ENCODE results near the gene MYO5B. TPM values are rescaled to one million over a fixed set of nuclear protein-coding genes. Genes with fewer than 3 reads are reported as not detected.

Gene MYO5B
- total and polyA plus RNA-seq, 8 donors: 6.2 to 25.3 (median 12.6) TPM

GRCh38 chr18:49955263-49955662 is 239.7 kb downstream of the MYO5B start:
- ATAC-seq: no peak
- FAIRE-seq: no peak

GRCh38 chr18:49953391-49953790 is 241.6 kb downstream of the MYO5B start:
- no peak for DNase-seq
- Histone ChIP-seq H3K4me1 (no peaks in the 10 kb centered on the region), H3K4me3 (no peak overlapping the region), H3K9me3 (no peaks in the 10 kb centered on the region), H3K27ac (no peak overlapping the region), H3K27me3 (no peaks in the 10 kb centered on the region), H3K36me3 (peaks cover 0 to 7% (median 0%) of the 10 kb centered on the region in 3 donors)
- ATAC-seq: no peak
- FAIRE-seq: no peak
- TF ChIP-seq, protein P1, sequence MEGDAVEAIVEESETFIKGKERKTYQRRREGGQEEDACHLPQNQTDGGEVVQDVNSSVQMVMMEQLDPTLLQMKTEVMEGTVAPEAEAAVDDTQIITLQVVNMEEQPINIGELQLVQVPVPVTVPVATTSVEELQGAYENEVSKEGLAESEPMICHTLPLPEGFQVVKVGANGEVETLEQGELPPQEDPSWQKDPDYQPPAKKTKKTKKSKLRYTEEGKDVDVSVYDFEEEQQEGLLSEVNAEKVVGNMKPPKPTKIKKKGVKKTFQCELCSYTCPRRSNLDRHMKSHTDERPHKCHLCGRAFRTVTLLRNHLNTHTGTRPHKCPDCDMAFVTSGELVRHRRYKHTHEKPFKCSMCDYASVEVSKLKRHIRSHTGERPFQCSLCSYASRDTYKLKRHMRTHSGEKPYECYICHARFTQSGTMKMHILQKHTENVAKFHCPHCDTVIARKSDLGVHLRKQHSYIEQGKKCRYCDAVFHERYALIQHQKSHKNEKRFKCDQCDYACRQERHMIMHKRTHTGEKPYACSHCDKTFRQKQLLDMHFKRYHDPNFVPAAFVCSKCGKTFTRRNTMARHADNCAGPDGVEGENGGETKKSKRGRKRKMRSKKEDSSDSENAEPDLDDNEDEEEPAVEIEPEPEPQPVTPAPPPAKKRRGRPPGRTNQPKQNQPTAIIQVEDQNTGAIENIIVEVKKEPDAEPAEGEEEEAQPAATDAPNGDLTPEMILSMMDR (IDR thresholded peaks at IDR 0.05): no peak
- intact Hi-C loops (cut with DNase I): no loop called here
- 93 to 100% methylated on average over 1 of the region's 1 CpG for WGBS, 2 donors

More at GRCh38 chr18:49955263-49955662, 239.7 kb downstream of the MYO5B start:
- H3K9me3 ChIP-seq: no peaks in the 10 kb centered on the region
- H3K4me3 ChIP-seq: no peak overlapping the region
- no peaks in the 10 kb centered on the region for H3K27me3 ChIP-seq
- intact Hi-C loops (cut with DNase I): no loop called here
- no peak for DNase-seq
- peaks cover 0 to 7% (median 0%) of the 10 kb centered on the region in 3 donors for H3K36me3 ChIP-seq
- TF ChIP-seq, protein P1 (IDR thresholded peaks at IDR 0.05): no peak
- WGBS, 2 donors: 89 to 90% methylated on average over 5 of the region's 5 CpGs
- H3K27ac ChIP-seq: no peak overlapping the region
- no peaks in the 10 kb centered on the region for H3K4me1 ChIP-seq

- TF ChIP-seq, protein P1 (IDR thresholded peaks at IDR 0.05): no peak
- H3K27ac ChIP-seq: no peak overlapping the region
- WGBS, 2 donors: 42 to 50% methylated on average over 2 of the region's 2 CpGs
- no peak for DNase-seq
- no peak overlapping the region for H3K4me3 ChIP-seq
- H3K27me3 ChIP-seq: no peaks in the 10 kb centered on the region
- no peaks in the 10 kb centered on the region for H3K9me3 ChIP-seq
- H3K36me3 ChIP-seq: peaks cover 0 to 7% (median 0%) of the 10 kb centered on the region in 3 donors
- no peak for ATAC-seq
- FAIRE-seq: no peak
- intact Hi-C loops (cut with DNase I): no loop called here
- H3K4me1 ChIP-seq: no peaks in the 10 kb centered on the region
Measured at GRCh38 chr18:49949951-49950395, 245.0 kb downstream of the MYO5B start.

GRCh38 chr18:49948975-49949374 is 246.0 kb downstream of the MYO5B start:
- H3K27me3 ChIP-seq: no peaks in the 10 kb centered on the region
- TF ChIP-seq, protein P1 (IDR thresholded peaks at IDR 0.05): no peak
- intact Hi-C loops (cut with DNase I): no loop called here
- H3K36me3 ChIP-seq: peaks cover 0 to 7% (median 0%) of the 10 kb centered on the region in 3 donors
- no peak overlapping the region for H3K4me3 ChIP-seq
- no peaks in the 10 kb centered on the region for H3K4me1 ChIP-seq
- H3K9me3 ChIP-seq: no peaks in the 10 kb centered on the region
- no peak overlapping the region for H3K27ac ChIP-seq
- DNase-seq (no peak), FAIRE-seq (no peak), ATAC-seq (no peak)
- WGBS, 2 donors: 89 to 94% methylated on average over 1 of the region's 1 CpG

- DNase-seq: no peak
- Histone ChIP-seq H3K27ac (no peak overlapping the region), H3K9me3 (no peaks in the 10 kb centered on the region), H3K27me3 (no peaks in the 10 kb centered on the region), H3K4me1 (no peaks in the 10 kb centered on the region), H3K36me3 (no peaks in the 10 kb centered on the region), H3K4me3 (no peak overlapping the region)
- peak in 3 of 4 donors; percentile 35 to 72 (median 70) for ATAC-seq
- TF ChIP-seq, protein P1 (IDR thresholded peaks at IDR 0.05): no peak
- no peak for FAIRE-seq
- intact Hi-C loops (cut with DNase I): no loop called here
- 78 to 80% methylated on average over 8 of the region's 8 CpGs for WGBS, 2 donors
Measured at GRCh38 chr18:49944663-49945062, 250.3 kb downstream of the MYO5B start.
